HG03571 (cell line): ENCODE results near the gene MB.

ENCODE experiments used
- ATAC-seq: cut with Tn5 transposase; IDR thresholded peaks from one replicate; pipeline ENCODE4 v1.9.1; 2021; ENCODE audit not compliant: unreplicated experiment

Gene MB

GRCh38 chr22:35597692-35598395, 19.3 kb downstream of the MB start:
- ATAC-seq: no peak

GRCh38 chr22:35596821-35597220, 20.3 kb downstream of the MB start:
- ATAC-seq: no peak

GRCh38 chr22:35594686-35595085, 22.4 kb downstream of the MB start:
- ATAC-seq: no peak

- ATAC-seq: no peak
These were observed 23.1 kb downstream of the MB start for GRCh38 chr22:35593891-35594470.

- ATAC-seq: no peak
These were observed 23.8 kb downstream of the MB start for GRCh38 chr22:35593071-35593890.

- ATAC-seq: no peak
These were observed 24.6 kb downstream of the MB start for GRCh38 chr22:35592418-35592967.

- no peak for ATAC-seq
These were observed 25.3 kb downstream of the MB start for GRCh38 chr22:35591714-35592417.

- no peak for ATAC-seq
These were observed 26.4 kb downstream of the MB start for GRCh38 chr22:35590634-35591295.

GRCh38 chr22:35589756-35590093, 27.4 kb downstream of the MB start:
- no peak for ATAC-seq

- ATAC-seq: no peak
These were observed 27.9 kb downstream of the MB start for GRCh38 chr22:35589071-35589755.

GRCh38 chr22:35587896-35588295, 29.2 kb downstream of the MB start:
- no peak for ATAC-seq

- ATAC-seq: no peak
These were observed 29.7 kb downstream of the MB start for GRCh38 chr22:35587447-35587870.

GRCh38 chr22:35586771-35587170, 30.4 kb downstream of the MB start:
- ATAC-seq: no peak

- no peak for ATAC-seq
These were observed 34.1 kb downstream of the MB start for GRCh38 chr22:35582861-35583670.

- ATAC-seq: no peak
These were observed 34.8 kb downstream of the MB start for GRCh38 chr22:35582218-35582860.

- ATAC-seq: no peak
These were observed 36.1 kb downstream of the MB start for GRCh38 chr22:35581023-35581413.

GRCh38 chr22:35580351-35581022, 36.6 kb downstream of the MB start:
- no peak for ATAC-seq

GRCh38 chr22:35578836-35579575, 38.1 kb downstream of the MB start:
- no peak for ATAC-seq
